8988T (cell line): ENCODE data around the gene IREB2.
A peak's percentile ranks its signal among the peaks of the same experiment; 100 is the strongest.
"Not testable (repeated sequence)": the region's sequence is repeated elsewhere in the genome, so short reads cannot be mapped to it uniquely, and the experiment has no call there.

Experiments
- DNase-seq: peaks from one replicate; pipeline ENCODE4 v3.0.0; 2011

Gene IREB2, protein sequence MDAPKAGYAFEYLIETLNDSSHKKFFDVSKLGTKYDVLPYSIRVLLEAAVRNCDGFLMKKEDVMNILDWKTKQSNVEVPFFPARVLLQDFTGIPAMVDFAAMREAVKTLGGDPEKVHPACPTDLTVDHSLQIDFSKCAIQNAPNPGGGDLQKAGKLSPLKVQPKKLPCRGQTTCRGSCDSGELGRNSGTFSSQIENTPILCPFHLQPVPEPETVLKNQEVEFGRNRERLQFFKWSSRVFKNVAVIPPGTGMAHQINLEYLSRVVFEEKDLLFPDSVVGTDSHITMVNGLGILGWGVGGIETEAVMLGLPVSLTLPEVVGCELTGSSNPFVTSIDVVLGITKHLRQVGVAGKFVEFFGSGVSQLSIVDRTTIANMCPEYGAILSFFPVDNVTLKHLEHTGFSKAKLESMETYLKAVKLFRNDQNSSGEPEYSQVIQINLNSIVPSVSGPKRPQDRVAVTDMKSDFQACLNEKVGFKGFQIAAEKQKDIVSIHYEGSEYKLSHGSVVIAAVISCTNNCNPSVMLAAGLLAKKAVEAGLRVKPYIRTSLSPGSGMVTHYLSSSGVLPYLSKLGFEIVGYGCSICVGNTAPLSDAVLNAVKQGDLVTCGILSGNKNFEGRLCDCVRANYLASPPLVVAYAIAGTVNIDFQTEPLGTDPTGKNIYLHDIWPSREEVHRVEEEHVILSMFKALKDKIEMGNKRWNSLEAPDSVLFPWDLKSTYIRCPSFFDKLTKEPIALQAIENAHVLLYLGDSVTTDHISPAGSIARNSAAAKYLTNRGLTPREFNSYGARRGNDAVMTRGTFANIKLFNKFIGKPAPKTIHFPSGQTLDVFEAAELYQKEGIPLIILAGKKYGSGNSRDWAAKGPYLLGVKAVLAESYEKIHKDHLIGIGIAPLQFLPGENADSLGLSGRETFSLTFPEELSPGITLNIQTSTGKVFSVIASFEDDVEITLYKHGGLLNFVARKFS

DNA sequence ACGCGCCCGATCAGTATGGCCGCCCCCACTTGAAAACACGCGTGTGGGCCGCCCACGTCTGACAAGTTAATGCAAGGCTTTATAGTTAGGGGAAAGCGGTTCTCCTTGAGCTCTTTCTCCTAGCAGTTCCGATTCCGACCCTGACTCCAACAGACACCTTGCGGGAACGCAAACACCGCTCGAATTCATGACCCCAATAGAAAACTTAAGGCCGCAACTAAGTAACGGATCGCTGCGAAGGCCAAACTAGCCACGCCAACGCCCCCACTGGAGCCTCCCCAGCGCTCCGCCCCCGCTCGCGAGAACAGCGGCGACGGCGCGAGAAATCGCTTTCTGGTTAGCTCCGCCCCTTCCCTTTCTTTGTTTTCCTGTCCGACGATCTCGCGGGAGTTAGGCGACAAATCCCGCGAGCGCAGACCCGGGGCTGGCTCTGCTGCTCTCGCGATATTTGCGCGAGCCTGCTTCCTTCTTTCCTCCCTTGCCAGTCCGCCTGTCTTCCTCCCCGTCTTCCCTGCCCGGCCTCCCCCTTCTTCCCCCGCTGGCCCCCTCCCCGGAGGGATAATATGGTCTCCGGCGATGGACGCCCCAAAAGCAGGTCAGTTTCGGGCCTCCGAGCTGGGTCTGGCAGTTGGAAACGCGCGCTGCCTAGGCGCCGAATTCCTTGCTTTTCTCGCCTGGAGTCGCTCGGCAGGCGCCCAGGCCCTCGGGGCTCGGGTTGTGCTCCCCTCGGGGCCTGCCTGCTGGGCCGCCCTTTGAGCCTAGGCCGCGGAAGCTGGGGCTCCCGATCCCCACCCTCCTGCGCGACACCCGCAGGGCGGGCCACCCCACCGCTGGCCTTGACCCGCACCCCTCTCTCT lies at the start of gene IREB2:
Gene IREB2, plus strand, starts transcription at position 455 of the 857 bp plus-strand sequence. Its CDS starts 122 bp downstream, at position 577.
- DNase-seq, result peak; percentile 76

DNA sequence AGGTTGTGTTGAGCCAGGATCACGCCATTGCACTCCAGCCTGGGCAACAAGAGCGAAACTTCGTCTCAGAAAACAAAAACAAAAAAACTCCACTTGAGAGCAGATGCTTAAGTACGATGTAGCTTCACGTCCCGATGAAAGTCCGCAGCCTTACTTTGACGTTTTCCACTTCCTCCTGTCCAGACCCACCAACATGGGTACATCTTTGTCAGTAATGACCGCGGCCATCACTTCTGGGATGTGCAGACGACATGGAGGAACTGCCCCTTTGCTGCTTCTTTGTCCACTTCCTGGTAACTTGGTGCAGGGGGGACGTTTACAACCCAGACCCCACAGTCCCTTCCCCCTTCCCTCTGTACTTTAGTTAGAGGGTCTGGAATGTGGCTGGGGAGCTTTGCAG lies 49.2 kb upstream of the IREB2 start:
- no peak for DNase-seq

DNA sequence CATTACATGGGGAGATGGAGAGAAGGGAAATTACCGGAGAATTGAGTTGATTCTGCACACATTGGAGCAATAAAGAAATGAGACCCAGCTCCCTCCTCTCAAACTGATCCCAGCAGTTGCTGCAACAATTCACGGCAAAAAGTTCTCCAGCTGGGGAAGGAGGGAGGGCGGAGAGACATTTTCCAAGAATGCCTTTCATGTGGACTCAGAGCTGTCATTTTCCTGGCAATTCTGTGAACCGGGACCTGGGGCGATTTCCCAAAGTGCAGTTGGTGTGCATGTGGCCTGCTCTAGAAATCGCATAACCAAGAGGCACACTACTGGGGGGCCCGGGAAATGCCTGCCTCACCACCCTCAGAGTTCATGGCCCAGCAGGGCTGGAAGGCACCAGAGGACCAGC lies 48.7 kb upstream of the IREB2 start:
- no peak for DNase-seq

DNA sequence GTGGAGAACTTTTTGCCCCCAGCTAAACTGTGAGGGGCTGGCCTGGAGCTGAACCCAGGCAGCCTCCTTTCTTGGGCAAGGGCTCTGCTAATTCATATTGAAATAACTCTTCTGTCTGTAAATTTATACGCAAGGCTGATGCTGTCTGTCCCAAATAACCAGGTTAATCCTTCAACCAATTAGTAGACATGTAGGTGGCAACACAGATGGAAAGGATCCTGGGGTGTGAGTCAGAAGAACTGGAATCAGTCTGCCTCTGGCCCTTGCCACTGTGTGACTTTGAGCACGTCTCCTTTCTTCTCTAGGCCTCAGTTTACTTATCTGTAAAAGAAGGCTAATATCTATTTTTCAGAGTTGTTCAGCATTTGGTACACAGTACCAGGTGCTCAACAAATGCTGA lies 48.3 kb upstream of the IREB2 start:
- no peak for DNase-seq

DNA sequence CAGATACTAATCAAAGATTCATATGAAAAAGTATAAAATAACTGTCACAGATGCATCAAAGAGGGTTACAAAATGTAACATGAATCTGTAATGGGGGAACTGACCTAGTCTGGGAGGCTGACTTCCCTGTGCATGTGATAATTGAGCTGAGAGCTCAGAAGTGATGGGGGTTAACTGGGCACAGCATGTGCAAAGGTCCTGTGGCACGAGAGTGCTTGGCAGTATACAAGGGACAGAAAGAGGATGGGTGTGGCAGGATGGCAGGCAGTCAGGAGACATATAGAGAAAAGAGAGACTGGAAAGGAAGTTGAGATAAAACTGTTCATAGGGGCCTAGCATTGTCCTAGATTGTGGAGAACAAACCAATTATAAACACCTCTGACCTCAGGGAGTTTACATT lies 47.8 kb upstream of the IREB2 start:
- DNase-seq, result no peak

DNA sequence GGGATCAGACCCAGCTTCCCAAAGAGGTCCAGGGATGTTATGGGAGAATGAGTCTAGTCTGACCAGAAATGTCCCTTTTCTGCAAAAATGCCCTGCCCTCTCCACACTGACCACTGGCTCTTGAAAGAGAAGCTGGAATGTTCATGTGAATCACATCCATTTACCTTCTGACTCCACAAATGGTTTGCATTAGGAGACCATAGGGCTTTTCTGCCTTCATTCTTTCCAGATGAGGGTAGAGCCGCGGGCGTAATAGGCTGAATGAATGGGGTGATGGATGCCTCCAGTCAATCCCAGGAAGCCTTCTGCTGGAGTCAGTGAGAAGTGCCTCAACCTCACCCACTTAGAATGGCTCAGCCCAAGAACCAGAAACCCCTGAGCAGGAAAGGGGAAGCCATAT lies 47.2 kb upstream of the IREB2 start:
- no peak for DNase-seq

DNA sequence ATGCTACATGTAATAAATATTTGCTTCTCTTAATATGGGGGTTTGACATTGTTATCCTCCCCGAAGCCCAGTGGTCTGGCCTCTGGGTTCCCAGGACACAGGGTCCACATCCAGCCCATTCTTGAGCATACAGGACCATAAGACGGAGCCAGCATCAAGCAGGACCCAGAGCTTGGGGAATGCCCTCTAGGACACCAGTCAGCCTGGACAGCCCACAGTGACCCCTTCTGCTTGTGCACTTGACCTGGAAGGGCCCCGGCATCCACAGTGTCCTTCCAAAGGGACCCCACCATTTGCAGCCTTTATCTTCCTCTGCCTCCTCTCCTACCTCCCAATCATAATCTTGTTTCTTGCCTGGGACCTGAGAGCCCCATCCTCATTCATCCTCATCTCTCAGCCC lies 46.2 kb upstream of the IREB2 start:
- no peak for DNase-seq

DNA sequence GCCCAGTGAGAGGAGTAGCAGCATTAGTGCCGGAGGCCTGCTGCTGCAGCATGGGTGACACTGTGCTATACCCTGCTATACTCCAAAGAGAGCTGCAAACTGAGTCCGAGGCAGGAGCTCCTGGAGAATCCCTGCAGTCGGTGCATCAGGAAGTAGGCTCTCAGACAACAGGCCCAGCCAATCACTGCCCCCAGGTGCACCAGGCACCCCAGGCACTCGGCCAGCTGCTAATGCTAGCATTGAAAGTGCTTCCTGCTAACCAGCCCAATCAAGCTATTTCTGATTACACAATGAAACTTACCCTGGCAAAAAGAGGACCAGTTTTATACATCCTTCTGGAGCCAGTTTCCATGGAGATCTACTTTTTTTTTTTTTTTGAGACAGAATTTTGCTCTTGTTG lies 45.6 kb upstream of the IREB2 start:
- no peak for DNase-seq

DNA sequence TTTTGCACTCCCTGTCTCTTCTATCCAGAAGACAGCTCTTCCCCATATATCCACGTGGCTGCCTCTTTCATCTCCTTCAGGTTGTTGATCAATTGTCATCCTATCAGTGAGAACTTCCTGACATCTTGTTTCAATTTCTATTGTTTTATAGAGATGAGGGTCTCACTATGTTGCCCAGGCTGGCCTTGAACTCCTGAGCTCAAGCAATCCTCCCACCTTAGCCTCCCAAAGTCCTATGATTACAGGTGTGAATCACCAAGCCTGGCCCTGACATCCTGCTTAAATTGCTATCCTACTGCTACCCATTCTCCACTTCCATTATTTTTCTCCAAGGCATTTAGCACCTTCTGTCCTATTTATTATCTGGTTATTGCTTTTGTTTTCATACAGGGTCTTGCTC lies 44.9 kb upstream of the IREB2 start:
- DNase-seq, result no peak

DNA sequence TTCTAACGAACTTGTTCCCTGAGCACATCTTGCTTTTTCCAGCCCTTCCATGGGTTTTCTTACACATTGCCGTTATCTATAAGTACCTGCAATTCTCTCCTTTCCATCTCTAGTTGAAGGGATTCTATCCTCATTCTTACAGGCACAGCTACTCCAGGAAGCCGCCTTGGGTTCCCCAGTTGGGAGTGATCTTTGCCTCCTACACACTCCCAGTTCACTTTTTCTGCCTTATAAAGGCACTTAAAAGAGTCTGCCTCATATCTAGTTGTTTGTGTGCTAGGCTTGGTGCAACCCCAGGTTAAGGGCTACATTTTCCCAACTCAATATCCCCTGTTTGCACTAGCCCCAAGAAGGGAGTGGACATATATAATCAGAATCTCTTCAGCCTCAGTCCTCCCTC lies 44.0 kb upstream of the IREB2 start:
- no peak for DNase-seq

DNA sequence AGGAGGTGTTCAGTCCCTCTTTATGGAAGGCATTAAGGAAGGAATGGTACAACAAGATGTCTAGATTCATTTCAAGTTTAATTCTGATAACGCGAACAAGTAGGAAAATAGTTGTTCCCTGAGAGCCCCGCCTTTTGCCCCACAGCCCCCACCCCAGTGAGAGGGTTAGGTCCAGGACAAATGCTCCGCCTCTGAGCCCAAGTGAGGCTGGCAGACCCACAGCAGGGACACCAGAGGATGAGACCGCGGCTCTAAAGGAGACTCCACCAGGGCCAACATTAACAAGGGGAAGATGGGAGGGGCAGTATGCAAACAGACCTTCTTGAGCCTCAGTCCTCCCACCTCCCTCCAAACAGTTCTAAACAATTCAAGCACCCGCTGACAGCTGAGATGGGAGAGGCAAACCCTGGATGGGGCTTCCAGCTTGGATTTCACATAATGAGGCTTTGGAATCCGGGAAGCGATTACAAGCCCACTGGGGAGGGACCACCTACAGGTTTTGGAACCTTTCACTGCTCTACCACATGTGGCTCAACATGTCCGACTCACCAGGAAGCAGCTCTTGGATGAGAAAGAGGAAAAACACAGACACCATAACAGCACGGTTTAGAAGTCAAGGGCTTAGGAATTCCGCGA lies 42.9 kb upstream of the IREB2 start:
- no peak for DNase-seq

DNA sequence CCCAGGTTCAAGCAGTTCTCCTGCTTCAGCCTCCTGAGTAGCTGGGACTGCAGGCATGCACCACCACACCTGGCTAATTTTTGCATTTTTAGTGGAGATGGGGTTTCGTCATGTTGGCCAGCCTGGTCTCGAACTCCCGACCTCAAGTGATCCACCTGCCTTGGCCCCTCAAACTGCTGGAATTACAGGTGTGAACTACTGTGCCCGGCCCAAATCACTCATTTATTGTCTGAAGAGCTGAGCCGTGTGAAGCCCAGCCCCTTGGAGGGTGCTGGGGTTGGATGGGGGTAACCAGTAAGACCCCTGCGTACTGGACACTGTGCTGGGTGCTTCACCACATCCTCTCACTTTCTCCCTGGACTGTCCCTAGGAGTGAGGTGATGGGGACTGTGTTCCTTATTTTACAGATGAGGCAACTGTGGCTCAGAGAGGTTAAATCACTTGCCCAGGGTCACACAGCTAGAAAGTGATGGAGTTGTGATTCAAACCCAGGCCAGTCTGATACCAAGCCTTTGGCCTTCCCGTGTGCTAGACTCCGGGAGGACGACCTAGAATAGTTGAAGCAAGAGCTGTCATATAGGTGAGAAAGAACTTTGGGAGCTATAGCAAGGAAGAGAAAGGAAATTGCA lies 41.7 kb upstream of the IREB2 start:
- DNase-seq, result no peak

DNA sequence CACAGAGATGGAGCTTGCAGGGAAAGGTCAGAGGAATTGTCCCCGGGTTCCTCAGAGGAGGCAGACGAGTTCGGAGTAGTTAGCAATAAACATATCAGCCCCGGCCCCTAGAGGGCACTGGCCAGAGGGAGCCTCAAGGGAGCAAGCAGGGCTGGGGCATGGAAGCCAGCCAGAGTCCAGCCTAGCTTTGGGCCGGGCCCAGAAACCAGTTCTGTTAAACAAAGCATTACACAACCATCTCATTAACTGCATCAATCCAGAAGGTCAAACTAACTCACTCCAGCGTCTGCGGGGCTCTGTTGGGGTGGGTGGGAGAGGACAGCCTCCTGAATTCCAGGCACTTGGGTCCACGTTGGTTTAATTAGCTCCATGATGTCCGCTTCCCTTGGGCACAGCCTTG lies 41.0 kb upstream of the IREB2 start:
- no peak for DNase-seq

DNA sequence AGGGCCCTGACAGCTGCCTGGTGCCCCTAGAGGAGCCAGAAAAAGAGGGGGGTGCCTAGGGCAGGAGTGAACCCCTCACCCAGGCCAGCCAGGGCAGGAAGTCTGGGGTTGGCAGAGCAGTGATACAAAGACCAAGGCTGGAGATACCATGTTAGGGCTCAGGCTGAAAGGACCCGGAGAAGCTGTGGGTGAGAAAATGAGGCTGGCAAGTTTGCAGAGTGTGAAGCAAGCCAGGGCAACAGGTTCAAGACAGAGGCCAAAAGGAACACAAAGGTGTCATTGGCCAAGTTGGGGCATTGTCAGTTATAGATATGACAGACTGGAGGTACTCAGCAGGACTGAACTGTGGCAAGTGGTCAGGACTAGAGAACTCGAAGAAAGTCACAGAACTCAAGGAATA lies 40.6 kb upstream of the IREB2 start:
- DNase-seq, result no peak

DNA sequence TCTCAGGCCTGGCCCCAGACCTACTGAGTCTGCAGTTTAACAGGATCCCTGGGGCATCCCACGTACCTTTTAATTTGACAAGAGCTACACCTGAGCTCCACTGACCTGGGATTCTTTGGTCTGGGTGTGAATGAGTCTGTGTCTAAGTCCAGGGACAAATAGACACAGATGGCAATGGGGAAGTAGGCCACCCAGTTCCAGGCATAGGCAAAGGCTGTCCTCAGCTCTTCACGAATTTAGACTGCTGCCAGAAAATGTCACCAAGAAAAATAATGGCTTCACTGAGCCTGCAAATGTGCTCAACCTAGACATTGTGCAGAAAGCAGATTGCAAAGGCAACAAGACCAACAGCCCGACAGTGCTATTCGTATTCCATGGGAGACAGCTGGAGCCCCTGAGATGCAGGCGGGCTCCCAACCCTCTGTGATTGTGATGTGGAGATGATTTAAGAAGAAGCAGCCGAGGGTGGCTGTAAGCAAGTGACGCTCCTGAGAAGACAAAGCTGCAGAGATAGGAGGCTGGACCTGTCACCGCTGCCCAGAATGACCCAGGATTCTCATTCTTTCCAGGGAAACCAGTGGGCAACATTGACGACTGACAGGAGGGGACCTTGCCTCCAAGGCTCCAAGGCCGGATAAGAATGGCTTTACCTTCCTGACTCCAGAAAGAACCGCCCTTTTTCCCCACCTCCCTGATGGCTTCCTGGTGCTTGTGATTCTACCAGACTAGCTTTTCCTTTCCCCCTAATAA lies 39.8 kb upstream of the IREB2 start:
- no peak for DNase-seq

DNA sequence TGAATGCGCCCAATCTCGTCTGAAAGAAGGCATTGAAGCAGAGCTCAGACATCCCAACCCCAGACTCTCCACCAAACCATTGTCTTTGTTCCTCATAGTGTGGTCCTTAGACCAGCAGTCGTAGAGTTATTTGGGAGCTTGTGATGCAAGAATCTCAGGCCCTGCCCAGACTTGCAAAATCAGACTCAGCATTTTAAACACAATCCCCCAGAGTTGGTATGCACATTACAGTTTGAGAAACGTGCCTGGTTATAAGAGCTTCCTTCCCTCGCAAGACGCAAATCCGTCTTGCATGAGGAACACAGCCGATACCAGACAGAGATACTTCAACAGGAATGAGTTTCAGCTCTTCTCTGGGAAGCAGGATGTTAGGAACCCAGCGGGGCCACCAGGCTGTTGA lies 38.9 kb upstream of the IREB2 start:
- no peak for DNase-seq

DNA sequence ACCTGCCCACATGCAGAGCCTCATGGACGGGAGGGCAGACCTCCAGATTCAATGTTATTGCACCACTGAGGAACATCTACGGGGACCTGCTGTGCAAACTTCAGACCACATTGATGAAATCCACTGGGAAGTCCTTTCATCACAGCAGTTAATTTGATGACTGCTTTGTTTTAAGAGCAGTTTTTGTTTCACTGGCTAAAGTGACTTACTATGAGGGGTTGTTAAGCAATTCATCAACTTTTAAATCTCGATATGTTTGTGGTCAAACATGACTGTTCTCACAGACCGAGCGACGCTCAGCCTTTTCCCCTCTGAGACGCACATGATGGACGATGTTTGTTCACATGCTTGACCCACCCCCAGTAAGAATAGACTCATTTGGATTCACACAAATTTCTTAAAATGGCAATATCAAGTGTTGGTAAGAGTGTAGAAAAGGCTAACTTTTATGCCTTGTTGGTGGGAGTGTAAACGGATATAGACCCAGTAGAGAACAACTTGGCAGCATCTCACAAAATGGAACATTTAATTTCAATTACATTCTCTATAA lies 35.9 kb upstream of the IREB2 start:
- DNase-seq, result no peak

DNA sequence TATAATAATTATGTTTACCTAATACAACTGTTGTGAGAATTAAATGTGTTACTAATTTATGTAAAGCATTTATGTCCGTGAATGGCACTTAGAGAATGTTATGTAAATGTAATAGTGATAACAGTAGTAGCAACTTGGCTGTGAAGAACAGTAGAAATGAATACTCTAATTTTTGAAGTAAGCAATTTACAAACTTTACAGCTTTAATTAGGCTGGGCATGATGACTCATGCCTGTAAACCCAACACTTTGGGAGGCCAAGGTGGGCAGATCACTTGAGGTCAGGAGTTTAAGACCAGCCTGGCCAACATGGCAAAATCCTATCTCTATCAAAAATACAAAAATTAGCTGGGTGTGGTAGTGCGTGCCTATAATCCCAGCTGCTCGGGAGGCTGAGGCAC lies 33.9 kb upstream of the IREB2 start:
- no peak for DNase-seq

DNA sequence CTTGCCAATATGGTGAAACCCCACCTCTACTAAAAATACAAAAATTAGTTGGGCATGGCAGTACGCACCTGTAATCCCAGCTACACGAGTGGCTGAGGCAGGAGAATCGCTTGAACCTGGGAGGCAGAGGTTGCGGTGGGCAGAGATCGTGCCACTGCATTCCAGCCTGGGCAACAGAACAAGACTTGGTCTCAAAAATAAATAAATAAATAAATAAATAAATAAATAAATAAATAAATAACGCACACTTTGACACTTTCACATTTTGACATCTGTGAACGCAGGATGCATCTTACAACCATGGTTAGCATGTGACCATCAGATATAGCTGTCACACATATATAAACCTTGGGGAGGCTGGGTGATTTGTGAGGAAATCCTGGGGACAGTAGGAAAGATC lies 33.2 kb upstream of the IREB2 start:
- DNase-seq, result not testable (repeated sequence)

DNA sequence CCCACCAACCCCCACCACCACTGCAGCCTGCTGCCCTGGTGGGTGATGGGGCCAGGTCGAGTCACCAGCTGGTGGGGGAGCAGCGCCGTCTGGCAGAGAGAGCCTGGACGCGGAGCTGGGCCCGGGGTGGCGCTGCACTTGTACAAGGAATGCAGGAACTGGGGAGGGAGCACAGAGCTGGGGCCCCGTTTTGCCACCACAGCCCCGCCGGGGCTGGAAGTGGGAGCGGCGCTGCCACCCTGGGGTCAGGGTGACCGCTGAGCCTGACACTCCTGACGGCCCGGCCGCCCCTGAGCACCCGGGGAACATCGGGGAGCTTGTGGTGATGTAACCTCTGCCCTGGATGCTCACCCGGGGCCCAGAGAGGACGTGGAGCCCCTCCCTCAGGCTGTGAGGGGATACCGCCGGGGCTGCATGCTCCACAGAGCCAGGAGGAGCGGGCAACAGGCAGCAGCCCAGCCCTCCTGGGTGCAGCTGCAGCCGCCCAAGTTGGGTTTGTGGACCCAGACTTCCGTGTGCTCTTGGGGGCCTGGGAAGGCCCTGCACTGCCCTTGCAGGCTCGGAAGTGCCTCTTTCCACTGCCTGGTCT lies 32.6 kb upstream of the IREB2 start:
- DNase-seq, result no peak
